DMS79 (cell line): Measurements from ENCODE around the gene COL10A1.
"Not testable (repeated sequence)": the region's sequence is repeated elsewhere in the genome, so short reads cannot be mapped to it uniquely, and the experiment has no call there.

Experiments used
- DNase-seq: peaks from one replicate; lab custom pipeline; 2025; lab: John Stamatoyannopoulos, UW

COL10A1 gene

GRCh38 chr6:116120430-116120829 lies 5.5 kb downstream of the COL10A1 start:
- DNase-seq: no peak

GRCh38 chr6:116118608-116119007 lies 7.3 kb downstream of the COL10A1 start:
- DNase-seq: no peak

- no peak for DNase-seq
Observed at GRCh38 chr6:116115781-116116180, 10.2 kb downstream of the COL10A1 start.

GRCh38 chr6:116113386-116113785 lies 12.5 kb downstream of the COL10A1 start:
- no peak for DNase-seq

- DNase-seq: no peak
Observed at GRCh38 chr6:116111552-116112528, 14.1 kb downstream of the COL10A1 start.

GRCh38 chr6:116108836-116109235 lies 17.1 kb downstream of the COL10A1 start:
- DNase-seq: no peak

- no peak for DNase-seq
Observed at GRCh38 chr6:116106146-116106545, 19.8 kb downstream of the COL10A1 start.

GRCh38 chr6:116105247-116105646 lies 20.7 kb downstream of the COL10A1 start:
- no peak for DNase-seq

GRCh38 chr6:116104636-116105035 lies 21.3 kb downstream of the COL10A1 start:
- no peak for DNase-seq

GRCh38 chr6:116102873-116103272 lies 23.1 kb downstream of the COL10A1 start:
- DNase-seq: no peak

- DNase-seq: no peak
Observed at GRCh38 chr6:116101790-116102189, 24.1 kb downstream of the COL10A1 start.

- DNase-seq: no peak
Observed at GRCh38 chr6:116101302-116101718, 24.6 kb downstream of the COL10A1 start.

GRCh38 chr6:116100419-116101301 lies 25.3 kb downstream of the COL10A1 start, which contains the start of gene NT5DC1:
Gene NT5DC1, plus strand, starts transcription at chr6:116100853. Its CDS starts 78 bp downstream, at chr6:116100931.
- DNase-seq: peak; percentile 75

GRCh38 chr6:116099036-116099435 lies 26.9 kb downstream of the COL10A1 start:
- DNase-seq: no peak

GRCh38 chr6:116096979-116097816 lies 28.7 kb downstream of the COL10A1 start:
- DNase-seq: no peak

GRCh38 chr6:116096048-116096759 lies 29.7 kb downstream of the COL10A1 start:
- DNase-seq: not testable (repeated sequence)

GRCh38 chr6:116094041-116094440 lies 31.9 kb downstream of the COL10A1 start:
- no peak for DNase-seq

GRCh38 chr6:116090251-116090650 lies 35.7 kb downstream of the COL10A1 start:
- DNase-seq: no peak

GRCh38 chr6:116088946-116089345 lies 37.0 kb downstream of the COL10A1 start:
- no peak for DNase-seq

- DNase-seq: no peak
Observed at GRCh38 chr6:116087437-116088027, 38.4 kb downstream of the COL10A1 start.

- no peak for DNase-seq
Observed at GRCh38 chr6:116084284-116084683, 41.6 kb downstream of the COL10A1 start.
